Measurements from ENCODE around the gene RBM47. TPM values are rescaled to one million over a fixed set of nuclear protein-coding genes. Genes with fewer than 3 reads are reported as not detected.
"Not testable (repeated sequence)": the region's sequence is repeated elsewhere in the genome, so short reads cannot be mapped to it uniquely, and the experiment has no call there.

The RBM47 gene
- polyA plus RNA-seq, 3 donors: 79.5 to 101 (median 92.8) TPM

DNA sequence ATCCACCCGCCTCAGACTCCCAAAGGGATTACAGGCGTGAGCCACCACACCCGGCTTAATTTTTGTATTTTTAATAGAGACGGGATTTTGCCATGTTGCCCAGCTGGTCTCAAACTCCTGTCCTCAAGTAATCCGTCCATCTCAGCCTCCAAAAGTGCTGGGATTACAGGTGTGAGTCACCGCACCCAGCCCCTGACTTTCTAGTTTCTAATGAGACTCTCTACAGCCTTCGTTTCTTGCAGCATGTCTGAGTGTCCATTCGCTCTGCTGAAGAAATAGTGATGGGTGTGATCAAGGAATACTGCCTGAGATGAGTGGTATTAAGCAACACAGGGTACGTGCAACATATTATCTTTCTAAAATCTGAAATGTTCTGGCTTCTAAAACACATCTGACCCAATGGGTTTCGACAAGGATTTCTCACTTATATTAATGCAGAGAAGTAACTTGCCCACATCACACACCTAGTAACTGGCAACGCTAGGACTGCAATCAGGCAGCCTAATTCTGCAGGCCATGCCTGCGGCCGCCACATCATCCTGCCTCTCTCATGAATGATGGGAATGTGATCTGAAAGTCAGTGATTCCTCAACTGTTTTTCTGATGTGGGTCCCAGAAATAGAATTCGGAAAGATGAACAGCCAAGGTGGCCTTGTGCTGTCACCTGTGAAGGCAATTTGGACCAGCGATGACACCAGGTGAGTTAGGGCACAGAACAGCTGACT lies 74.3 kb downstream of the RBM47 start:
- H3K36me3 Mint-ChIP-seq: peaks cover 20 to 24% of the 10 kb centered on the region in 2 donors
- TF ChIP-seq, protein P1, sequence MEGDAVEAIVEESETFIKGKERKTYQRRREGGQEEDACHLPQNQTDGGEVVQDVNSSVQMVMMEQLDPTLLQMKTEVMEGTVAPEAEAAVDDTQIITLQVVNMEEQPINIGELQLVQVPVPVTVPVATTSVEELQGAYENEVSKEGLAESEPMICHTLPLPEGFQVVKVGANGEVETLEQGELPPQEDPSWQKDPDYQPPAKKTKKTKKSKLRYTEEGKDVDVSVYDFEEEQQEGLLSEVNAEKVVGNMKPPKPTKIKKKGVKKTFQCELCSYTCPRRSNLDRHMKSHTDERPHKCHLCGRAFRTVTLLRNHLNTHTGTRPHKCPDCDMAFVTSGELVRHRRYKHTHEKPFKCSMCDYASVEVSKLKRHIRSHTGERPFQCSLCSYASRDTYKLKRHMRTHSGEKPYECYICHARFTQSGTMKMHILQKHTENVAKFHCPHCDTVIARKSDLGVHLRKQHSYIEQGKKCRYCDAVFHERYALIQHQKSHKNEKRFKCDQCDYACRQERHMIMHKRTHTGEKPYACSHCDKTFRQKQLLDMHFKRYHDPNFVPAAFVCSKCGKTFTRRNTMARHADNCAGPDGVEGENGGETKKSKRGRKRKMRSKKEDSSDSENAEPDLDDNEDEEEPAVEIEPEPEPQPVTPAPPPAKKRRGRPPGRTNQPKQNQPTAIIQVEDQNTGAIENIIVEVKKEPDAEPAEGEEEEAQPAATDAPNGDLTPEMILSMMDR (IDR thresholded peaks at IDR 0.05): no peak
- H3K27ac Mint-ChIP-seq: peak overlapping the region; percentile 93 to 99 (median 98)
- H3K79me2 ChIP-seq (ENCODE audit: insufficient read depth, low read length): peaks cover 99% of the 10 kb centered on the region
- H3K9me3 Mint-ChIP-seq: peaks cover 0 to 3% (median 0%) of the 10 kb centered on the region in 7 donors
- peaks cover 87 to 98% of the 10 kb centered on the region in 2 donors for H3K4me1 ChIP-seq (ENCODE audit: control insufficient read depth in 1 of 2, insufficient read depth in 2 of 2, low read length in 2 of 2)
- intact Hi-C loops (cut with micrococcal nuclease): loop anchor here (2.0 to 10.0 kb wide), 3 partner anchors 49 to 159 kb away; no protein-coding TSS in a partner anchor
- peaks cover 0 to under 1% (median 0%) of the 10 kb centered on the region in 3 donors for H3K27me3 Mint-ChIP-seq (ENCODE audit: low read depth in 3 of 3)
- H3K4me3 Mint-ChIP-seq: peak overlapping the region in 1 of 2 donors; percentile 66
- no peaks in the 10 kb centered on the region for H3K27me3 ChIP-seq (ENCODE audit: control insufficient read depth in 2 of 2, insufficient read depth in 2 of 2, low read length in 2 of 2)
- peak overlapping the region in 1 of 3 experiments; percentile 57 for H3K4me3 ChIP-seq (replicated peaks in 1 of 3; ENCODE audit: low read depth in 2 of 3, low read length in 3 of 3)
- peaks cover 84% of the 10 kb centered on the region for H3K4me1 Mint-ChIP-seq
- peak overlapping the region; percentile 69 to 96 for H3K27ac ChIP-seq (ENCODE audit: low read depth in 1 of 2, low read length in 2 of 2)
- no peaks in the 10 kb centered on the region for H3K9me3 ChIP-seq (replicated peaks in 1 of 2; ENCODE audit: control insufficient read depth in 1 of 2, insufficient read depth in 1 of 2, low read length in 2 of 2)
- no peaks in the 10 kb centered on the region for H3K36me3 ChIP-seq (replicated peaks in 1 of 2; ENCODE audit: control insufficient read depth in 1 of 2, insufficient read depth in 2 of 2, low read length in 2 of 2)
- no peak overlapping the region for H2AFZ ChIP-seq (ENCODE audit: insufficient read depth, low read depth, low read length, poor library complexity, severe bottlenecking)
- H3K9ac ChIP-seq (ENCODE audit: insufficient read depth, low read length, poor library complexity, severe bottlenecking): peak overlapping the region; percentile 58
- DNase-seq: peak; percentile 49 to 69 (median 64)
- H4K20me1 ChIP-seq (ENCODE audit: insufficient read depth, low read length): peaks cover 30% of the 10 kb centered on the region
- H3K4me2 ChIP-seq (replicated peaks; ENCODE audit: extremely low read depth, low read length, poor library complexity, severe bottlenecking): peak overlapping the region; percentile 65
- WGBS (ENCODE audit: insufficient coverage): 92% methylated on average over 10 of the region's 15 CpGs

DNA sequence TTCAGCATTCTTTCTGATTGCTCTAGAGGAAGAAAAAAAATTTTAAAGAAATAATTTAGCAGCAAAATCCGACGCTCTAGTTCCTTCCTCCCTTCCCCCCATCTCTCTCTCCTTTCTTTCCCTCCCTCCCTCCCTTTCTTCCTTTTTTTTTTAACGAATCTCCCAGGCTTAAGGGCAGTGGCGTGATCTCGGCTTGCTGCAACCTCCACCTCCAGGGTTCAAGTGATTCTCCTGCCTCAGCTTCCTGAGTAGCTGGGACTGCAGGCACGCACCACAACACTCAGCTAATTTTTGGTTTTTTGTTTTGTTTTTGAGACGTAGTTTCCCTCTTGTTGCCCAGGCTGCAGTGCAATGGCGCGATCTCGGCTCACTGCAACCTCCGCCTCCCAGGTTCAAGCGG lies 75.0 kb downstream of the RBM47 start:
- H3K9me3 ChIP-seq (replicated peaks in 1 of 2; ENCODE audit: control insufficient read depth in 1 of 2, insufficient read depth in 1 of 2, low read length in 2 of 2); H3K36me3 ChIP-seq (replicated peaks in 1 of 2; ENCODE audit: control insufficient read depth in 1 of 2, insufficient read depth in 2 of 2, low read length in 2 of 2); H3K9me3 Mint-ChIP-seq; H2AFZ ChIP-seq (ENCODE audit: insufficient read depth, low read depth, low read length, poor library complexity, severe bottlenecking); H3K27me3 Mint-ChIP-seq (ENCODE audit: low read depth in 3 of 3); H3K27me3 ChIP-seq (ENCODE audit: control insufficient read depth in 2 of 2, insufficient read depth in 2 of 2, low read length in 2 of 2): not testable (repeated sequence)
- 53% methylated on average over 3 of the region's 12 CpGs for WGBS (ENCODE audit: insufficient coverage)
- Histone ChIP-seq H4K20me1 (ENCODE audit: insufficient read depth, low read length) (peaks cover 24% of the 10 kb centered on the region), H3K27ac (ENCODE audit: low read depth in 1 of 2, low read length in 2 of 2) (peak overlapping the region; percentile 69 to 96), H3K4me2 (replicated peaks; ENCODE audit: extremely low read depth, low read length, poor library complexity, severe bottlenecking) (peak overlapping the region; percentile 65), H3K9ac (ENCODE audit: insufficient read depth, low read length, poor library complexity, severe bottlenecking) (peak overlapping the region; percentile 58), H3K4me1 (ENCODE audit: control insufficient read depth in 1 of 2, insufficient read depth in 2 of 2, low read length in 2 of 2) (peaks cover 87 to 98% of the 10 kb centered on the region in 2 donors), H3K79me2 (ENCODE audit: insufficient read depth, low read length) (peaks cover 99% of the 10 kb centered on the region), H3K4me3 (replicated peaks in 1 of 3; ENCODE audit: low read depth in 2 of 3, low read length in 3 of 3) (peak overlapping the region in 1 of 3 experiments; percentile 57)
- peak overlapping the region; percentile 93 to 99 (median 98) for H3K27ac Mint-ChIP-seq
- H3K4me1 Mint-ChIP-seq: peaks cover 84% of the 10 kb centered on the region
- DNase-seq: peak; percentile 44 to 56 (median 54)
- H3K36me3 Mint-ChIP-seq: peaks cover 26 to 29% of the 10 kb centered on the region in 2 donors
- peak overlapping the region; percentile 66 to 72 for H3K4me3 Mint-ChIP-seq
- intact Hi-C loops (cut with micrococcal nuclease): loop anchor here (2.0 to 10.0 kb wide), 5 partner anchors 33 to 160 kb away; partner anchors contain the start of gene RBM47 (in 1 of the 2)

All from CD14-positive monocyte (primary cell).